Loucy (cell line): ENCODE measurements around the gene MLEC.

Experiments
- CTCF ChIP-seq: fragments of 200-600 bp; sonication (generic); conservative IDR thresholded peaks from 2 replicates; pipeline ENCODE4 v1.5.1; 2014; ENCODE audit warnings: mild to moderate bottlenecking, antibody characterized with exemption, low read length
- EZH2phosphoT487 ChIP-seq: fragments of 200-600 bp; IDR thresholded peaks from 2 replicates; pipeline ENCODE4 v1.6.1; 2018; ENCODE audit warnings: antibody characterized with exemption, mild to moderate bottlenecking, moderate library complexity, borderline replicate concordance

- TF ChIP-seq CTCF (no peak), EZH2phosphoT487 (no peak)
Measured at GRCh38 chr12:120702637-120703036, 15.7 kb downstream of the MLEC start.
